Measurements from ENCODE around the gene AP3B1.

Gene AP3B1

DNA sequence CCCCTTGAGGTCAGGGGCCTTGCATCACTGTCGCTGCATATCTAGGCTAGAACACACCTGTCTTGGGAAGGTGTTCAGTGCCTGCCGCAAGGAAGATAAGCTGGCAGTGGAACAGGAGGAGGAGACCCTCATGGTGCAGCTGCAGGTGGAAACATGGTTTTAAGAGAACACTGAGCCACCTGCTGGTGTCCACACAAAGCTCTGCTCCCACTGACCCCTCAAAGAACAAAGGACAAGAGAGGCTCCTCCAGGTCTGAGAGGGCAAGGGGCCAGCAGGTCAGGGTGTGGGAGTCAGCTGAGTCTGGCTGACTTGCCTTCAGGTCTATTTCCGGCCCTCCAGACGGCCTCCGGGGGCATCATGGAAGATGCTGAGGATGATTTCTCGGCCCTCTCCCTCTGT is 308.2 kb downstream of the AP3B1 start:
- TF ChIP-seq, protein P1, sequence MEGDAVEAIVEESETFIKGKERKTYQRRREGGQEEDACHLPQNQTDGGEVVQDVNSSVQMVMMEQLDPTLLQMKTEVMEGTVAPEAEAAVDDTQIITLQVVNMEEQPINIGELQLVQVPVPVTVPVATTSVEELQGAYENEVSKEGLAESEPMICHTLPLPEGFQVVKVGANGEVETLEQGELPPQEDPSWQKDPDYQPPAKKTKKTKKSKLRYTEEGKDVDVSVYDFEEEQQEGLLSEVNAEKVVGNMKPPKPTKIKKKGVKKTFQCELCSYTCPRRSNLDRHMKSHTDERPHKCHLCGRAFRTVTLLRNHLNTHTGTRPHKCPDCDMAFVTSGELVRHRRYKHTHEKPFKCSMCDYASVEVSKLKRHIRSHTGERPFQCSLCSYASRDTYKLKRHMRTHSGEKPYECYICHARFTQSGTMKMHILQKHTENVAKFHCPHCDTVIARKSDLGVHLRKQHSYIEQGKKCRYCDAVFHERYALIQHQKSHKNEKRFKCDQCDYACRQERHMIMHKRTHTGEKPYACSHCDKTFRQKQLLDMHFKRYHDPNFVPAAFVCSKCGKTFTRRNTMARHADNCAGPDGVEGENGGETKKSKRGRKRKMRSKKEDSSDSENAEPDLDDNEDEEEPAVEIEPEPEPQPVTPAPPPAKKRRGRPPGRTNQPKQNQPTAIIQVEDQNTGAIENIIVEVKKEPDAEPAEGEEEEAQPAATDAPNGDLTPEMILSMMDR (conservative IDR thresholded peaks at IDR 0.05): no peak
- H3K27ac ChIP-seq: no peak overlapping the region

DNA sequence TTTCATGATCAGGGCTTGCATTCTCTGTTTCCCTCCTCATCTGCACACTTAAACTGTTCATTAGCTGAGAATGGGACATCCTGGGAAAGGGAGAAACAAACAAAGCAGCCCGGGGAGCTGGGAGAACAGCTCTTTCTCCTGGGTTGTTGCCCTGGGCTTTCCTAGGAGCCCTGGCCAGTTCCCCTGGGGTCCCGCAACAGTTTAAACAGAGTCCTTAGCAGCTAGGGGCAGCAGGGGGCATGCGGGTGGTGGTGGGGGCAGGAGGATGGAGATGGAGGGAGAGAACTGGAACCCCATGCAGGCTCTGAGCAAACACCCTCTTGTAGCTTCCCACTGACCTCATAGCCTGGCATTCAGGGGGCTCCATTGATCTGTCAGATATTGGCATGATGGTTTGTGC is 309.3 kb downstream of the AP3B1 start:
- no peak overlapping the region for H3K27ac ChIP-seq
- TF ChIP-seq, protein P1 (conservative IDR thresholded peaks at IDR 0.05): no peak

DNA sequence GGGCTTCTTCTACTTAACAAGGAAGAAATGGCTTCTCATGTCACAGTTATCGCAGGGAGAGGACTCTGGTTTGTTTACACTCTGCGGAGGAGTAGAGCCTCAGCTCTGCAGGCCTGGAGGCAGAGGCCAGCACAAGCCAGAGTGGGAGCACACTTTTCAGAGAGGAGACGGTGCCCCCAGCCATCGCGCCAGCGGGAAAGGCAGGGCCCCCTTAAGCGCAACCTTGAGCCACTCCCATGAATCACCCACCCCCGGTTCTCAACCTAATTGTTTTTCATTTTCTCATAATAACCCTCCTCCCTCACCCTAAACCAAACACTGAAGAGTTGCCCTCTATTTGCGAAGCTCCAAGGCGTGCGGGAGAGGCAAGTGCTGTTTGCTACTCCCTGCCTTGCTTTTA is 309.9 kb downstream of the AP3B1 start:
- TF ChIP-seq, protein P1 (conservative IDR thresholded peaks at IDR 0.05): no peak
- no peak overlapping the region for H3K27ac ChIP-seq

DNA sequence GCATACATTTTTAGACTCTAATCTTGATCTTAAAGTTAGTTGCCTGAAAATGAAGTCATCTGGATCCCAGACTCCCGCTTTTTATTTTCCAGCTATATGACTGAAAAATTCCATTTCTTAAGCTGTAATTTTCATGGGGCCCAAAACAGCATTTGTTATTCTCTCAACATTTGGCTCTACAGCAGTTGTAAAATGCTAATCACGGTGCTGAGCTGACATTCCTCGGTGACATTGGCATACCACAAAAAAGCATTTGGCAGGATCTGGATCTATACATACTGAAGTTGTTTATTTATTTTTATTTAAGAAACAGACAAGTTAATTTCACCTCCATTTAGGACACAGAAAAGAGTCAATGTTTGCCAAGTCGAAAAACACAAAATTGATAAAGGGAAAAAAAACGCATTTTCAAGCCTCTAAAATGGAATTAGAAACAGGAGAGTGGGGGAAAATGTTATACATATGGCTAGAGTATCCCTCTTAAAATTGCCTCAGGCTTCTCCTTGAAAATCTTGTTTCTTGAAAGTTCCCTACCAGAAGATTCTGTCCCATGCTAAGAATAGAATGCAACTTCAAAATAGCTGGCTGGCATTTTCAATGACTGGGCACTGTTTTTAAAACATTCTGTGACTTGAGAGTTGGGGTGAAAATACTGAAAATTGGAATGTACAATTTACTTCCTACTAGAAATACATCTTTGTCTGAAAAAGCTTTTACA is 310.9 kb downstream of the AP3B1 start:
- no peak overlapping the region for H3K27ac ChIP-seq
- TF ChIP-seq, protein P1 (conservative IDR thresholded peaks at IDR 0.05): no peak

DNA sequence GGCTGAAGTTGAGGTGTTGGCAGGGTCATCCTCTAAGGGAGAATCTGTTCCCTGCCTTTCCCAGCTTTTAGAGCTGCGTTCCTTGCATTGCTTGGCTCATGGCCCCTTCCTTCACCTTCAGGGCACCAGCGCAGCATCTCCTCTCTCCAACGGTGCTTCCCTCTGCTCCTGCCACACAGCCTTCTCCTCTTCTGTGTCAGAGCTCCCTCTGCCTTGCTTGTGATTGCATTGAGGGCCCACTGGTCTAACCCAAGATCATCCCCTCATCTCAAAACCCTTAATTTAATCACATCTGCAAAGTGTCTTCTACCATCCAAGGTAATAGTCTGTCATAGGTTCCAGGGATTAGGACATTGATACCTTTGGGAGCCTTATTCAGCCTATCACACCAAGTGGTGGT is 312.7 kb downstream of the AP3B1 start:
- TF ChIP-seq, protein P1 (conservative IDR thresholded peaks at IDR 0.05): no peak
- H3K27ac ChIP-seq: no peak overlapping the region

DNA sequence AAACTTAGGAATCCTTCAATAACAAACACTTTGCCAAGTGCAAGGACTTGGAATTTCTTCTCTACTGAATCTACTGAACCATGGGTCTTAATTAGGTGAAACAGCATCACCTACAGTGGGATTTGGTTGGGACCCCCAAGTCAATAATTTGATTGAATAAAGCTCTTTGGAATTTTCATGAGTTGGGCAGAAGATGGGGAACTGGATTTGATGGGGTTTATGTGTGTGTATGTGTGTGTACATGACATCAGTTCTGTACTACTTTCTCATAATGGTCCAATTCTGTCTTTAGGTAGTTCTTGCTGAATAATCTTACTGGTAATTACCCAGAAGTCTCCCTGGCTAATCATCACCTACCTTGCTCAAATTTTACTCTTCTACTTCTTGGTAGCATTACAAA is 319.9 kb downstream of the AP3B1 start:
- TF ChIP-seq, protein P1 (conservative IDR thresholded peaks at IDR 0.05): no peak
- H3K27ac ChIP-seq: no peak overlapping the region

DNA sequence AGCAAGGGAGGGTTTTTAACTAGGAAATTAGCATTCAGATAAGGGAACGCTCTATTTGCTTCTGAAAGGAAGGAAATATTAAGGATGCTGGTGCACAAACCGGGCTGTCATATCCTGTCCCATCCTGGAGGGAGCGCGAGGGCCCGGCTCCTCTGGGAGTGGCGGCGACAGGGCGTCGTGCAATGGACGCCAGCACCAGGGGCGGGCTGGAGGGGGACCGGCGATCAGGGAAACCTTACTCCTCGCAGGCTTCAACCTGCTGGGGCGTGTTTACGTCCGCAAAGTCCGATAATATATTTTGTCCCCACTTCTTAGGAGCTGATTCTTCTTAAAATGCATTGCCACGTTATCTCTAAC is 321.3 kb downstream of the AP3B1 start:
- no peak overlapping the region for H3K27ac ChIP-seq
- TF ChIP-seq, protein P1 (conservative IDR thresholded peaks at IDR 0.05): no peak
